OCI-LY3 (cell line): Measurements from ENCODE around the gene SESTD1.

Experiments
- EZH2phosphoT487 ChIP-seq: fragments of 200-600 bp; shearing (Covaris generic); IDR thresholded peaks from 2 replicates; pipeline ENCODE4 v1.6.1; 2018; ENCODE audit warnings: antibody characterized with exemption, mixed run types, low read depth
- TF ChIP-seq, protein P1 (sequence below): fragments of 200-600, 300-600 bp; sonication (generic); IDR thresholded peaks from 2 replicates; pipeline ENCODE4 v1.5.1; 2014; ENCODE audit warnings: antibody characterized with exemption, low read length, low read depth

DNA sequence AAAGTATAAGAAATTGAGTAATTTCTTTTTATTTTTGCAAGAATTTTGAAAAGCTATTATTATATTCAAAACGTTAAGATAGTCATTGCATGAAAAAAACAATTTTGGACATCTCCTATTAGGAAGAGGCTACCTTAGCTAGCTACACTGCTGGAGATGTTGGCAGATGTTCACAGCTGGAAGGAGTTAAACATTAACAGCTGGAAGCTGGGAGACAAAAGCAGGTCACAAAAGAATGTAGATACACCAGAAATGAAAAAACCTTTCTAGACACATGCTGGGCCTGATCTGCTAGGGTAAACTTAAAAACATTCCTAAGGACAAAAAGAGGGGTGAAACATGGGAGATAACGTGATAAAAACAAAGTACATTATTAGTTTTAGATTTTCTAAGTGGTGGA is 84.4 kb downstream of the SESTD1 start:
- TF ChIP-seq, protein P1, sequence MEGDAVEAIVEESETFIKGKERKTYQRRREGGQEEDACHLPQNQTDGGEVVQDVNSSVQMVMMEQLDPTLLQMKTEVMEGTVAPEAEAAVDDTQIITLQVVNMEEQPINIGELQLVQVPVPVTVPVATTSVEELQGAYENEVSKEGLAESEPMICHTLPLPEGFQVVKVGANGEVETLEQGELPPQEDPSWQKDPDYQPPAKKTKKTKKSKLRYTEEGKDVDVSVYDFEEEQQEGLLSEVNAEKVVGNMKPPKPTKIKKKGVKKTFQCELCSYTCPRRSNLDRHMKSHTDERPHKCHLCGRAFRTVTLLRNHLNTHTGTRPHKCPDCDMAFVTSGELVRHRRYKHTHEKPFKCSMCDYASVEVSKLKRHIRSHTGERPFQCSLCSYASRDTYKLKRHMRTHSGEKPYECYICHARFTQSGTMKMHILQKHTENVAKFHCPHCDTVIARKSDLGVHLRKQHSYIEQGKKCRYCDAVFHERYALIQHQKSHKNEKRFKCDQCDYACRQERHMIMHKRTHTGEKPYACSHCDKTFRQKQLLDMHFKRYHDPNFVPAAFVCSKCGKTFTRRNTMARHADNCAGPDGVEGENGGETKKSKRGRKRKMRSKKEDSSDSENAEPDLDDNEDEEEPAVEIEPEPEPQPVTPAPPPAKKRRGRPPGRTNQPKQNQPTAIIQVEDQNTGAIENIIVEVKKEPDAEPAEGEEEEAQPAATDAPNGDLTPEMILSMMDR: no peak
- no peak for TF ChIP-seq EZH2phosphoT487
